SK-N-SH (cell line): ENCODE results near the gene LRRC27. TPM values are rescaled to one million over a fixed set of nuclear protein-coding genes. Genes with fewer than 3 reads are reported as not detected.

Experiments
- CTCF ChIA-PET: fragments of 300-600, 350-600 bp; formaldehyde crosslinking; extraction: SDS; loops from one replicate; lab custom pipeline; 2021; lab: Yijun Ruan, JAX
- POLR2A ChIA-PET: fragments of 350-600 bp; sonication (Branson Sonifier 250); formaldehyde crosslinking; extraction: SDS; loops from one replicate; lab custom pipeline; 2020; ENCODE audit warnings: antibody characterized with exemption, inconsistent platforms; lab: Yijun Ruan, JAX
- DNase-seq: peaks from one replicate; pipeline ENCODE4 v3.0.0; 2012
- H2AFZ ChIP-seq: fragments of 200-600 bp; sonication (generic); 2 replicates; pipeline ENCODE4 v1.8.1; 2016; ENCODE audit warnings: antibody characterized with exemption, mild to moderate bottlenecking, low read depth
- H3F3A ChIP-seq: fragments of 200-600 bp; sonication (generic); replicated peaks from 2 replicates; pipeline ENCODE3; 2016; ENCODE audit warnings: antibody characterized with exemption, mild to moderate bottlenecking; ENCODE audit not compliant: insufficient read depth
- H3K27ac ChIP-seq, 2 experiments: fragments of 200-500 bp in 1 of 2; fragments of 200-600 bp in 1 of 2; sonication (Bioruptor generic) in 1 of 2; sonication (generic), shearing (Covaris generic) in 1 of 2; 2 replicates each; pipeline versions ENCODE4 v1.5.1 to v1.6.1; 2014 to 2016; ENCODE audit warnings: low read depth in 2 of 2, inconsistent platforms in 1 of 2, low read length in 1 of 2, mild to moderate bottlenecking in 1 of 2, mixed read lengths in 1 of 2
- H3K27me3 ChIP-seq: fragments of 200-600 bp; sonication (generic), shearing (Covaris generic); 2 replicates; pipeline ENCODE4 v1.6.1; 2016; ENCODE audit warnings: mixed run types; ENCODE audit not compliant: insufficient read depth
- H3K36me3 ChIP-seq, 2 experiments: fragments of 200-500 bp in 1 of 2; fragments of 200-600 bp in 1 of 2; sonication (Bioruptor generic) in 1 of 2; sonication (generic) in 1 of 2; replicated peaks in 1 of 2; 2 replicates each; pipeline versions ENCODE3 to v1.5.1; 2014 to 2016; ENCODE audit warnings: low read length in 1 of 2, mild to moderate bottlenecking in 1 of 2; ENCODE audit not compliant: insufficient read depth in 2 of 2, control insufficient read depth in 1 of 2
- H3K4me1 ChIP-seq, 2 experiments: fragments of 200-500 bp in 1 of 2; fragments of 200-600 bp in 1 of 2; sonication (Bioruptor generic) in 1 of 2; sonication (generic), shearing (Covaris generic) in 1 of 2; 2 replicates each; pipeline versions ENCODE4 v1.5.1 to v1.6.1; 2014 to 2016; ENCODE audit warnings: low read depth in 1 of 2, low read length in 1 of 2, mixed run types in 1 of 2; ENCODE audit not compliant: insufficient read depth in 2 of 2, control insufficient read depth in 1 of 2
- H3K4me2 ChIP-seq: fragments of 200-600 bp; sonication (generic), shearing (Covaris generic); 2 replicates; pipeline ENCODE4 v1.6.1; 2017; ENCODE audit warnings: mixed run types
- H3K4me3 ChIP-seq, 2 experiments: fragments of 200-500 bp in 1 of 2; fragments of 200-600 bp in 1 of 2; sonication (Bioruptor generic) in 1 of 2; sonication (generic), shearing (Covaris generic) in 1 of 2; 2 replicates each; pipeline versions ENCODE4 v1.5.1 to v1.8.1; 2014 to 2016; ENCODE audit warnings: low read depth in 2 of 2, inconsistent platforms in 1 of 2, low read length in 1 of 2, mild to moderate bottlenecking in 1 of 2, mixed read lengths in 1 of 2, moderate library complexity in 1 of 2
- H3K79me2 ChIP-seq: fragments of 200-600 bp; sonication (generic); 2 replicates; pipeline ENCODE4 v1.8.1; 2017; ENCODE audit warnings: mild to moderate bottlenecking; ENCODE audit not compliant: insufficient read depth
- H3K9ac ChIP-seq: fragments of 200-600 bp; sonication (generic); 2 replicates; pipeline ENCODE4 v1.6.1; 2017; ENCODE audit warnings: mixed run types
- H3K9me2 ChIP-seq: fragments of 200-600 bp; sonication (generic); 2 replicates; pipeline ENCODE4 v1.6.1; 2017; ENCODE audit warnings: mixed run types
- H3K9me3 ChIP-seq: fragments of 200-600 bp; sonication (generic); 2 replicates; pipeline ENCODE4 v1.6.1; 2017; ENCODE audit warnings: mixed run types, mild to moderate bottlenecking, moderate library complexity
- H4K20me1 ChIP-seq: fragments of 200-600 bp; sonication (generic); 2 replicates; pipeline ENCODE4 v1.6.1; 2017; ENCODE audit warnings: mild to moderate bottlenecking, mixed run types; ENCODE audit not compliant: insufficient read depth
- CHD2 ChIP-seq: fragments of 150-350 bp; IDR thresholded peaks from 2 replicates; pipeline ENCODE4 v1.6.1; 2018; ENCODE audit warnings: low read length; ENCODE audit not compliant: partially characterized antibody
- EP300 ChIP-seq, 2 experiments: IDR thresholded peaks; 2 replicates each; pipeline versions ENCODE4 v1.4.0 to v1.6.1; 2012; ENCODE audit warnings: borderline replicate concordance in 1 of 2, low read depth in 1 of 2, low read length in 1 of 2
- FOSL2 ChIP-seq: IDR thresholded peaks from 2 replicates; pipeline ENCODE4 v1.4.0; 2012; ENCODE audit warnings: low read depth, mild to moderate bottlenecking, moderate library complexity, borderline replicate concordance
- GABPA ChIP-seq: IDR thresholded peaks from 2 replicates; pipeline ENCODE4 v1.4.0; 2012; ENCODE audit warnings: low read depth, mild to moderate bottlenecking
- IRF3 ChIP-seq: fragments of 150-350 bp; IDR thresholded peaks from 2 replicates; pipeline ENCODE4 v1.6.1; 2016; ENCODE audit warnings: mild to moderate bottlenecking, low read depth, low read length
- JUND ChIP-seq: IDR thresholded peaks from 2 replicates; pipeline ENCODE4 v1.4.0; 2012
- RCOR1 ChIP-seq: fragments of 150-350 bp; IDR thresholded peaks from 2 replicates; pipeline ENCODE4 v1.6.1; 2017; ENCODE audit warnings: antibody characterized with exemption, low read length
- RXRA ChIP-seq: IDR thresholded peaks from 2 replicates; pipeline ENCODE4 v1.4.0; 2012; ENCODE audit warnings: low read depth, mild to moderate bottlenecking, borderline replicate concordance
- SIN3A ChIP-seq: IDR thresholded peaks from 2 replicates; pipeline ENCODE4 v1.6.1; 2012; ENCODE audit warnings: low read depth, mild to moderate bottlenecking, low read length, moderate library complexity, borderline replicate concordance
- SMC3 ChIP-seq: IDR thresholded peaks from 2 replicates; pipeline ENCODE4 v1.6.1; 2012; ENCODE audit warnings: low read depth, low read length, improper control_type of control experiment
- TAF1 ChIP-seq: IDR thresholded peaks from 2 replicates; pipeline ENCODE4 v1.6.1; 2012; ENCODE audit warnings: low read depth, mild to moderate bottlenecking, low read length, moderate library complexity, borderline replicate concordance
- TEAD4 ChIP-seq: IDR thresholded peaks from 2 replicates; pipeline ENCODE4 v1.4.0; 2012; ENCODE audit warnings: mild to moderate bottlenecking, borderline replicate concordance; ENCODE audit not compliant: insufficient read depth
- YY1 ChIP-seq: IDR thresholded peaks from 2 replicates; pipeline ENCODE4 v1.4.0; 2012; ENCODE audit warnings: low read depth, mild to moderate bottlenecking
- WGBS: methylation state at CpG from one replicate; pipeline ENCODE4 v1.1.6; 2017; ENCODE audit warnings: low lambda C conversion rate; 5-methylcytosine and 5-hydroxymethylcytosine counted together
- polyA plus RNA-seq, 3 experiments: library from polyadenylated mRNA; depleted of rRNA; stranded (reverse); fragments of >200 nt; gene quantifications; 2 replicates each; pipeline ENCODE4 v1.2.3, GENCODE V29; 2012
- TF ChIP-seq, protein P1 (sequence below): IDR thresholded peaks from 2 replicates; pipeline ENCODE4 v1.4.0; 2012; ENCODE audit warnings: low read depth
- TF ChIP-seq, protein P2 (sequence below): IDR thresholded peaks from 2 replicates; pipeline ENCODE4; 2012

The LRRC27 gene
- polyA plus RNA-seq, 1 of the 3 experiments (the other 2 are of a cell fraction), result 10.0 TPM

GRCh38 chr10:132390170-132390920 lies 58.4 kb downstream of the LRRC27 start:
- Histone ChIP-seq H3K4me2 (no peak overlapping the region), H3K36me3 (no peaks in the 10 kb centered on the region), H3K4me1 (peaks cover 0 to 4% of the 10 kb centered on the region in 2 experiments; a peak in 2 of 4 replicates), H3F3A (no peaks in the 10 kb centered on the region), H3K27ac (no peak overlapping the region), H3K9me2 (no peaks in the 10 kb centered on the region), H3K9me3 (no peaks in the 10 kb centered on the region), H4K20me1 (no peaks in the 10 kb centered on the region), H3K9ac (no peak overlapping the region), H3K27me3 (no peaks in the 10 kb centered on the region), H3K79me2 (no peaks in the 10 kb centered on the region), H2AFZ (no peak overlapping the region), H3K4me3 (no peak overlapping the region)
- POLR2A ChIA-PET, result interaction anchor here (0.6 kb wide), 1 partner anchor 21 kb away, joined by 3 read pairs; no protein-coding TSS in a partner anchor
- DNase-seq, result no peak
- 77% methylated on average over 7 of the region's 8 CpGs for WGBS
- CTCF ChIA-PET, result interaction anchor here (1.0 to 1.2 kb wide), 5 partner anchors 8 to 265 kb away, joined by 3 to 5 read pairs (median 4); no protein-coding TSS in a partner anchor
- no peak for TF ChIP-seq IRF3
- TF ChIP-seq CHD2, result no peak
- no peak for TF ChIP-seq SMC3
- TF ChIP-seq FOSL2, result no peak
- TF ChIP-seq, protein P1, sequence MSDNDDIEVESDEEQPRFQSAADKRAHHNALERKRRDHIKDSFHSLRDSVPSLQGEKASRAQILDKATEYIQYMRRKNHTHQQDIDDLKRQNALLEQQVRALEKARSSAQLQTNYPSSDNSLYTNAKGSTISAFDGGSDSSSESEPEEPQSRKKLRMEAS, result no peak
- no peak for TF ChIP-seq TEAD4
- no peak for TF ChIP-seq YY1
- TF ChIP-seq TAF1, result no peak
- TF ChIP-seq GABPA, result no peak
- no peak for TF ChIP-seq RXRA
- TF ChIP-seq EP300 (IDR thresholded peaks at IDR 0.05; ENCODE audit: borderline replicate concordance in 1 of 2, low read depth in 1 of 2, low read length in 1 of 2), result no peak
- TF ChIP-seq SIN3A, result no peak
- TF ChIP-seq, protein P2, sequence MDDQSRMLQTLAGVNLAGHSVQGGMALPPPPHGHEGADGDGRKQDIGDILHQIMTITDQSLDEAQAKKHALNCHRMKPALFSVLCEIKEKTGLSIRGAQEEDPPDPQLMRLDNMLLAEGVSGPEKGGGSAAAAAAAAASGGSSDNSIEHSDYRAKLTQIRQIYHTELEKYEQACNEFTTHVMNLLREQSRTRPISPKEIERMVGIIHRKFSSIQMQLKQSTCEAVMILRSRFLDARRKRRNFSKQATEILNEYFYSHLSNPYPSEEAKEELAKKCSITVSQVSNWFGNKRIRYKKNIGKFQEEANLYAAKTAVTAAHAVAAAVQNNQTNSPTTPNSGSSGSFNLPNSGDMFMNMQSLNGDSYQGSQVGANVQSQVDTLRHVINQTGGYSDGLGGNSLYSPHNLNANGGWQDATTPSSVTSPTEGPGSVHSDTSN, result no peak
- TF ChIP-seq RCOR1, result no peak
- TF ChIP-seq JUND, result no peak
